HG03060 (cell line): ENCODE measurements around the gene APLP1.
"Not testable (repeated sequence)": the region's sequence is repeated elsewhere in the genome, so short reads cannot be mapped to it uniquely, and the experiment has no call there.

Experiments
- ATAC-seq: cut with Tn5 transposase; IDR thresholded peaks from one replicate; pipeline ENCODE4 v1.9.1; 2021; ENCODE audit warnings: low read depth, moderate number of reproducible peaks; ENCODE audit not compliant: unreplicated experiment

The APLP1 gene

GRCh38 chr19:35868172-35868822 is at the start of gene APLP1:
APLP1 (plus strand) TSS chr19:35868574; CDS start chr19:35868637, 63 bp downstream.
- no peak for ATAC-seq

GRCh38 chr19:35822579-35822978 is 45.8 kb upstream of the APLP1 start:
- no peak for ATAC-seq

- ATAC-seq, result no peak
These were observed 44.2 kb upstream of the APLP1 start for GRCh38 chr19:35824150-35824549.

GRCh38 chr19:35828692-35829301 is 39.6 kb upstream of the APLP1 start:
- ATAC-seq, result no peak

- no peak for ATAC-seq
These were observed 37.4 kb upstream of the APLP1 start for GRCh38 chr19:35830986-35831385.

GRCh38 chr19:35832054-35832453 is 36.3 kb upstream of the APLP1 start:
- ATAC-seq, result no peak

GRCh38 chr19:35833972-35834371 is 34.4 kb upstream of the APLP1 start:
- ATAC-seq, result no peak

- not testable (repeated sequence) for ATAC-seq
These were observed 32.3 kb upstream of the APLP1 start for GRCh38 chr19:35836096-35836495.

GRCh38 chr19:35841961-35842595 is 26.3 kb upstream of the APLP1 start:
- no peak for ATAC-seq

GRCh38 chr19:35842666-35843272 is 25.6 kb upstream of the APLP1 start:
- no peak for ATAC-seq

GRCh38 chr19:35843676-35844481 is 24.5 kb upstream of the APLP1 start:
- ATAC-seq, result no peak

- ATAC-seq, result no peak
These were observed 23.7 kb upstream of the APLP1 start for GRCh38 chr19:35844482-35845214.

GRCh38 chr19:35845215-35846037 is 22.9 kb upstream of the APLP1 start:
- ATAC-seq, result no peak

GRCh38 chr19:35846038-35846668 is 22.2 kb upstream of the APLP1 start:
- ATAC-seq, result no peak

- ATAC-seq, result no peak
These were observed 20.5 kb upstream of the APLP1 start for GRCh38 chr19:35847911-35848310.

- ATAC-seq, result no peak
These were observed 19.9 kb upstream of the APLP1 start for GRCh38 chr19:35848486-35848885.

GRCh38 chr19:35848919-35849505 is 19.4 kb upstream of the APLP1 start:
- no peak for ATAC-seq
